ENCODE measurements around the gene OR10T2.
"Not testable (repeated sequence)": the region's sequence is repeated elsewhere in the genome, so short reads cannot be mapped to it uniquely, and the experiment has no call there.

The OR10T2 gene

GRCh38 chr1:158374860-158375259 is 24.4 kb downstream of the OR10T2 start:
- TF ChIP-seq ZNF274 (IDR thresholded peaks at IDR 0.05; ENCODE audit: low read depth, low read length): no peak
- H3K4me3 ChIP-seq (ENCODE audit: low read length): no peak overlapping the region

DNA sequence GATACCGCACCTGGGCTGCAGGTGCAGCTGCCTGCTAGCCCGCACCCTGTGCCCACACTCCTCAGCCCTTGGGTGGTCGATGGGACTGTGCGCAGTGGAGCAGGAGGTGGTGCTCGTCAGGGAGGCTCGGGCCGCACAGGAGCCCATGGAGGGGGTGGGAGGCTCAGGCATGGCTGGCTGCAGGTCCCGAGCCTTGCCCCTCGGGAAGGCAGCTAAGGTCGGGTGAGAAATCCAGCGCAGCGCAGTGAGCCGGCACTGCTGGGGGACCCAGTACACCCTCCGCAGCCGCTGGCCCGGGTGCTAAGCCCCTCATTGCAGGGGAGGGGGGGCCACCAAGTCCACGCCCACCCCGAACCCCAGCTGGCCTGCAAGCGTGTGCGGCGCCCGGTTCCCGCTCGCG is 25.2 kb downstream of the OR10T2 start:
- H3K4me3 ChIP-seq (ENCODE audit: low read length): not testable (repeated sequence)

GRCh38 chr1:158371188-158371953 is 27.9 kb downstream of the OR10T2 start:
- TF ChIP-seq ZNF274 (IDR thresholded peaks at IDR 0.05; ENCODE audit: low read depth, low read length): no peak
- H3K4me3 ChIP-seq (ENCODE audit: low read length): no peak overlapping the region

DNA sequence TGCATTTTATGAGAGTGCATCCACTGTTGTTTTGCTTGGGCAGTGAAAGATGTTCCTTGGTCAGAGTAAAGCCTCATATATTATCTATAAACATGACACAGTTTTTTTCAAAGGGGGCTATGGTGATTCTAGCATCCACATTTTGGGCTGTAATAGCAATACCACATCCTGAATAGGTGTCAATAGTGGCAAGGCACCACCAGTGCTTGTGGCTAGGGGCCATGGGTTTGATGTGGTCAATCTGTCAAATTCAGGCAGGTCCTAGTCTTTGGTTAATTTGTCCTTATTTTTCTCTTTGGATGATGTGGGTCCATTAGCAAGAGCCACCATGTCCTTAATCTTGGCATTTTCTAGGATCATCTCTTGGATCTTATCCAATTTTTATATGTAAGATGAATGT is 32.5 kb downstream of the OR10T2 start:
- TF ChIP-seq ZNF274 (IDR thresholded peaks at IDR 0.05; ENCODE audit: low read depth, low read length): no peak
- H3K4me3 ChIP-seq (ENCODE audit: low read length): no peak overlapping the region

DNA sequence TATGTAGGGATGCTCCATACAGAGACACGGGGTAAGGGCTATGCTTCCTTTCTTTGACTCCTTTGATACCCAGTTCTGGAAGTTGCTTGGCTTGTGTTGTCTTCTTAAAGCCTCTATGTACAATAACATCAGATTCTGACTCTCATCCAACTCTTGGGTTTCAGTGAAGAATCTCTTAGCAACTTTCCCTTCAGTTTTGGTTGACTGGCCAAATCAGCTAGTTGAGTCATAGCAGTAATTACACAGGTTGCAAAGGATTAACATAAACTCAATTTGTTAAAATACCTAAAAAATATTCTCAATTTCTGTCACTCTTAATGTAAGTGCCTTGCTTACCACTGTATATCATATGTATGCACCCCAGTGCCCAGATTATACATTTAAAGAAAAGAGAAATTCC is 36.3 kb downstream of the OR10T2 start:
- no peak overlapping the region for H3K4me3 ChIP-seq (ENCODE audit: low read length)
- TF ChIP-seq ZNF274 (IDR thresholded peaks at IDR 0.05; ENCODE audit: low read depth, low read length): no peak

GRCh38 chr1:158362482-158362881 is 36.8 kb downstream of the OR10T2 start:
- no peak overlapping the region for H3K4me3 ChIP-seq (ENCODE audit: low read length)
- TF ChIP-seq ZNF274 (IDR thresholded peaks at IDR 0.05; ENCODE audit: low read depth, low read length): no peak

DNA sequence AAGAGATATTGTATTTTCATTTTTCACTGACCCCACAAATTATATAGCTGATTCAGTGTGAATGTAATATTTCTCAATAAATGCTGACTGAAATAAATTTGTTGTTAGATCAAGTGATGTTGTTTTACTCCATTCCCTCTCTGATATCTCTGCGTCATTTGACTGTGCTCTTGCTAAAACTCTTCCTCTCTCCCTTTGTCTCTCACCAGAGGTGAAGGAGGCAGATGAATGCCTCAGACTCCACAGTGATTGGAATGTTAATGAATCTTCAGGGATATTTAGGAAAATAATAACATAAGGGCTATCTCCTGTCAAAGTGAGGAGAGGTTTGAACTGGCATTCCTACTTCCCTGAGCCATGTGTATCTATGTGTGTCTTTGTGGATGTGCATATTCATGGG is 41.8 kb downstream of the OR10T2 start:
- H3K4me3 ChIP-seq (ENCODE audit: low read length): no peak overlapping the region
- no peak for TF ChIP-seq ZNF274 (IDR thresholded peaks at IDR 0.05; ENCODE audit: low read depth, low read length)

DNA sequence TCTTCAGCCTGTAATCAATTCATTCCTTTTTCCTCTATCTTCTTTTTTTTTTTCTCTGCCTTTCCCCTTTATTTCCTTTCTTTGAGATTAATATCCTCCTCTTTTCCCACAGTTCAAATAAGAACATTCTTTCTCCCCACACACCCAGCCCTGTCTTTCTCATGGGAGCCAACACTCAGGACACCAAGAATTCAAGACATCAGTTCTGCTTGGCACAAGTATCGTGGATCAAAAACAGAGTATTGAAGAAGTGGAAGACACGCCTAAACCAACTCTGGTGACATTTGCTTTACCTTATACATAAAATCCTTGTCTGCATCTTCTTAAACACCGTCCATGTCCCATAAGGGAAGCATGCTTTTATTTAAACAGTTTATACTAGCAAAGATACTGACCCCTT is 42.6 kb downstream of the OR10T2 start:
- no peak for TF ChIP-seq ZNF274 (IDR thresholded peaks at IDR 0.05; ENCODE audit: low read depth, low read length)
- no peak overlapping the region for H3K4me3 ChIP-seq (ENCODE audit: low read length)

GRCh38 chr1:158355773-158356285 is 43.4 kb downstream of the OR10T2 start:
- no peak overlapping the region for H3K4me3 ChIP-seq (ENCODE audit: low read length)
- TF ChIP-seq ZNF274 (IDR thresholded peaks at IDR 0.05; ENCODE audit: low read depth, low read length): no peak

- no peak for TF ChIP-seq ZNF274 (IDR thresholded peaks at IDR 0.05; ENCODE audit: low read depth, low read length)
- H3K4me3 ChIP-seq (ENCODE audit: low read length): no peak overlapping the region
These were observed 45.0 kb downstream of the OR10T2 start for GRCh38 chr1:158354255-158354654.

GRCh38 chr1:158353303-158354075 is 45.8 kb downstream of the OR10T2 start, which contains the start of gene CD1E:
Gene CD1E (plus strand): TSS chr1:158353894. CDS start chr1:158353989, 95 bp downstream.
- no peak for TF ChIP-seq ZNF274 (IDR thresholded peaks at IDR 0.05; ENCODE audit: low read depth, low read length)

DNA sequence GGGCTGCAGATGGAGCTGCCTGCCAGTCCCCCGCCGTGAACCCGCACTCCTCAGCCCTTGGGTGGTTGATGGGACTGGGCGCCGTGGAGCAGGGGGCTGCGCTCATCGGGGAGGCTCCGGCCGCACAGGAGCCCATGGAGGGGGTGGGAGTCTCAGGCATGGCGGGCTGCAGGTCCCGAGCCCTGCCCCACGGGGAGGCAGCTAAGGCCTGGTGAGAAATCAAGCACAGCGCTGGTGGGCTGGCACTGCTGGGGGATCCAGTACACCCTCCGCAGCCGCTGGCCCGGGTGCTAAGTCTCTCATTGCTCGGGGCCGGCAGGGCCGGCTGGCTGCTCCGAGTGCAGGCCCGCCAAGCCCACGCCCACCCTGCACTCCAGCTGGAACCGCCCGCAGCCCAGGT is 50.3 kb downstream of the OR10T2 start:
- not testable (repeated sequence) for H3K4me3 ChIP-seq (ENCODE audit: low read length)

More at GRCh38 chr1:158353303-158354075, 45.8 kb downstream of the OR10T2 start, which contains the start of gene CD1E:
- no peak within 1 kb of the TSS for H3K4me3 ChIP-seq (ENCODE audit: low read length)
